ENCODE data around the gene SLC35F5.
"Not testable (repeated sequence)": the region's sequence is repeated elsewhere in the genome, so short reads cannot be mapped to it uniquely, and the experiment has no call there.

Gene SLC35F5

GRCh38 chr2:113755035-113755834, 1.2 kb downstream of the SLC35F5 start:
- DNase-seq: no peak

GRCh38 chr2:113754160-113754559, 2.3 kb downstream of the SLC35F5 start:
- no peak for DNase-seq

- DNase-seq: no peak
Observed at GRCh38 chr2:113750385-113750784, 6.1 kb downstream of the SLC35F5 start.

- DNase-seq: no peak
Observed at GRCh38 chr2:113741091-113741490, 15.4 kb downstream of the SLC35F5 start.

- DNase-seq: no peak
Observed at GRCh38 chr2:113739849-113740248, 16.6 kb downstream of the SLC35F5 start.

- no peak for DNase-seq
Observed at GRCh38 chr2:113734185-113734584, 22.3 kb downstream of the SLC35F5 start.

GRCh38 chr2:113724010-113724409, 32.4 kb downstream of the SLC35F5 start:
- no peak for DNase-seq

GRCh38 chr2:113723411-113723810, 33.0 kb downstream of the SLC35F5 start:
- DNase-seq: no peak

GRCh38 chr2:113720167-113720566, 36.3 kb downstream of the SLC35F5 start:
- no peak for DNase-seq

GRCh38 chr2:113716291-113716690, 40.2 kb downstream of the SLC35F5 start:
- DNase-seq: no peak

- no peak for DNase-seq
Observed at GRCh38 chr2:113712941-113713340, 43.5 kb downstream of the SLC35F5 start.

GRCh38 chr2:113711851-113712250, 44.6 kb downstream of the SLC35F5 start:
- no peak for DNase-seq

- DNase-seq: no peak
Observed at GRCh38 chr2:113709022-113709421, 47.4 kb downstream of the SLC35F5 start.

- no peak for DNase-seq
Observed at GRCh38 chr2:113707106-113707505, 49.3 kb downstream of the SLC35F5 start.

- DNase-seq: no peak
Observed at GRCh38 chr2:113705982-113706523, 50.4 kb downstream of the SLC35F5 start.

GRCh38 chr2:113704300-113704993, 52.0 kb downstream of the SLC35F5 start:
- not testable (repeated sequence) for DNase-seq

- DNase-seq: no peak
Observed at GRCh38 chr2:113703386-113704299, 52.8 kb downstream of the SLC35F5 start.

- peak; percentile 36 to 48 for DNase-seq
Observed at GRCh38 chr2:113700186-113700841, 56.1 kb downstream of the SLC35F5 start.

- DNase-seq: no peak
Observed at GRCh38 chr2:113698892-113699447, 57.5 kb downstream of the SLC35F5 start.

GRCh38 chr2:113698251-113698650, 58.2 kb downstream of the SLC35F5 start:
- DNase-seq: not testable (repeated sequence)

GRCh38 chr2:113697516-113697915, 58.9 kb downstream of the SLC35F5 start:
- no peak for DNase-seq

- DNase-seq: no peak
Observed at GRCh38 chr2:113694438-113694837, 62.0 kb downstream of the SLC35F5 start.

Data from activated CD4-positive, alpha-beta T cell treated with anti-CD3 and anti-CD28 coated beads, Interleukin-2, amount 50 U/mL, for 4 hours (primary cell).